Measurements from ENCODE around the gene TSPAN3.

- TF ChIP-seq CTCF (IDR thresholded peaks at IDR 0.05) = no peak
- no peak for TF ChIP-seq POLR2A (IDR thresholded peaks at IDR 0.05; ENCODE audit: low read depth)
- no peak for TF ChIP-seq EP300 (IDR thresholded peaks at IDR 0.05)
Measured at GRCh38 chr15:76991741-76992645, 78.9 kb downstream of the TSPAN3 start.

Data from esophagus muscularis mucosa (tissue), 4 donors.